HL-60/S4 treated with phorbol 12-myristate 13-acetate at 8.2 ng/mL for 4 days and 3 days (cell line): Measurements from ENCODE around the gene RNASE8.

ENCODE experiments used
- in situ Hi-C: fragments of 300-500 bp; cut with MboI; formaldehyde crosslinking; loops from 2 replicates; pipeline ENCODE4 v1.15.0; 2022; ENCODE audit warnings: low sequenced_read_pairs

Gene RNASE8

DNA sequence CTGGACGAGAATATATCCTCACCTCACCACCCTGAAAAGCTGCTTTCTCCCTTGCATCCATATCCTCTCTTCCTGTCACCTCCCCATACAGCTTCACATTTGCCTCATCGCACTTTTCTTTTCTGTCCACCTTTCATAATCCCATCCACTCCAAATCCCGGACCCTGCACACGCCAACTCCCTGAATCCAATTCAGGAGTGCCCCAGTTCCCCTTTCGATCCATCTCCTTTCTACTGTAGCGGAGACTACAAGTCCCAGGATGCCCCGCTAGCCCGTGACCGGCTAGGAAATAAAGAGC lies 45.7 kb downstream of the RNASE8 start:
- in situ Hi-C loops: loop anchor here (5.0 kb wide), 1 partner anchor 91 kb away; no protein-coding TSS in a partner anchor

DNA sequence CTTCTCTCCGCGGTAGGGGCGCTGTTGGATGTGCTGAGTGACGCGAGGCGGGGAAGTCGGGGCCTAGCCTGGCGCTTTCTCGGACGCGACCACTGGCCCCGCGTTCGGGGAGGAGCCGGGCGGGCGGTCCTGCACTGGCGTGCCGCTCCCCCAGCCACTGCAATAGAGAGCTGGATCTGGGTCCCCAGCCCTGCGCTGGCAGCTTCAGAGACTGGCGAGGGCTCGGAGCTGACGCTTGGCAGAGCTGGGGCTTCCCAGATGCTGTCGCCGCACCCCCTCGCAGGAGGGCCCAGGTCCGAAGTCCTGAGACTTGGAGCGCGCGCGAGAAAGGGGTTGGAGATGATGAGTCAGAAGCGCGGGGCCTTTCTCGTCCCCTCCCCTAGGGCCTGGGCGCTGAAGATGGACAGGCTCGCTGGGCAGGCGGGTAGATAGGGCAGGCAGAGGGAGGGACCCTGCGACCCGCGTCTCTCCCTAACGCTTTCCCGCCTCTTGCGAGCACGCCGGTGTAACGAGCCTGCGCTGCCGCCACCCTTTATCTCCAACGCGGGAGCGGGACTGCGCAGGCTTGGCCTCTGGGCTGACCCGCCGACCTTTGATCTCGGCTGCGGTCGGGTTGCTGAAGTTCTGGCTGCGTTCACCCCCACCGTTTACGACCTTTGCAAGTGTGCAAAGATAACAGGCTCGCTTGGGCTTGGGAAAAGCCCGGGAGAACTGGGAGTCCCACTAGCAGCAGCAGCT lies 46.3 kb downstream of the RNASE8 start:
- in situ Hi-C loops: loop anchor here (5.0 kb wide), 1 partner anchor 92 kb away; no protein-coding TSS in a partner anchor

DNA sequence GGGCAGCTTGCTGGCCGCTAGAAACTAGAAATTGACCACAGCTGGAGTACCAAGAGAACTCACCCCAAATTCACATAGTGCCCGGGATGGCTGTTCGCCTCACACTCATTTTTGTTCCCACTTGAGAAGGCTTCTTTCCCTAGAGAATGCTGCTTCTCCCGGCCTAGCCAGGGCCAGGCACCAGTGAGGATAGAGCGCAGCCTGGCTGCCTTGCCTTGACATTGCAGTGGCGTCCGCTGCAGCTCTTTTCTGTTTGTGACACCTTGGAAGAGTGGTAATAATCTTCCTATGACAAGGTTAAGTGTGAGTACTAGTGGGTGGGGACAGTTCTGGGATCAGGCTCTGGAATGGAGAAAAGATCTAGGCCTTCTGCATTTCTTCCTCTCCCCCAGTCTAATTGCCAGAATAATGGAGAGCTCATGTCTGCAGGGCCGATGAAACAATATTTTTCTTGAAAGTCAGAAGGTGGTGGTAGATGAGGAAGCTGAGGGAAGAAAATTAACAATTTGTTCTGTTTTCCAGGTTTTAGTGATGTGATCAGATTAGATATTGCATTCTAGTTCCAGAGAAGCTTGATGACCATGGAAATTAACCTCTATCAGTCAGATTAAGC lies 46.9 kb downstream of the RNASE8 start:
- in situ Hi-C loops: loop anchor here (5.0 kb wide), 1 partner anchor 92 kb away; no protein-coding TSS in a partner anchor

DNA sequence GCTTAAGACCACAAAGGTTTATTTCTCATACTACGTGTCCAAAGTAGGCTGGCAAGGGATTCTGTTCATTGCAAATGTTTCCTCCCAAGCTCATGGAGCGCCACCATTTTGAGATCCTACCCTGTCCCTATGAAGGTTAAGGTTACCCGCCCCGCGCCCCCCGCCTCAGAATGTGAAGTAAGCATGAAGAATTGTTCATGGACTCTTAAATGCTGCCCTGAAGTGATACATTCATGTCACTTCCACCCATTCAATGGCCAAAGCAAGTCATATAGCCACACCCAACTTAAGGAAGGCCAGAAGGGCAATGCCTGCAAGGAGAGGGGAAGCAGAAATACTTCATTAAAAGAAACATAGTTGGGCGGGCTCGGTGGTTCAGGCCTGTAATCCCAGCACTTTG lies 47.5 kb downstream of the RNASE8 start:
- in situ Hi-C loops: no loop called here

DNA sequence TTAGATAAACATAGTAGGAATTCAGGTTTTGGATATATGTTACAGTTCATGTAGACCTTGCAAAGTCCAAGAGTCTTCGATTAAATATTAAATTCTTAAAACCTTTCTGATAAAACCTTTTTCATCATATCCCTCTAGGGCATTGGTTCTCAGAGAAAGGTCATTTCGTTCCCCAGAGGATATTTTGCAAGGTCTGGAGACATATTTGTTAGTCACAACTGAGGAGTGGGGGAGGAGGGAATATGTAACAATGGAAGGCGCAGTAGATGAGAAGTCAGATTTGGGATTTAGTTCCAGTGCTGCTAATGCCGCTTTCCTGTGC lies 48.5 kb downstream of the RNASE8 start:
- in situ Hi-C loops: no loop called here

DNA sequence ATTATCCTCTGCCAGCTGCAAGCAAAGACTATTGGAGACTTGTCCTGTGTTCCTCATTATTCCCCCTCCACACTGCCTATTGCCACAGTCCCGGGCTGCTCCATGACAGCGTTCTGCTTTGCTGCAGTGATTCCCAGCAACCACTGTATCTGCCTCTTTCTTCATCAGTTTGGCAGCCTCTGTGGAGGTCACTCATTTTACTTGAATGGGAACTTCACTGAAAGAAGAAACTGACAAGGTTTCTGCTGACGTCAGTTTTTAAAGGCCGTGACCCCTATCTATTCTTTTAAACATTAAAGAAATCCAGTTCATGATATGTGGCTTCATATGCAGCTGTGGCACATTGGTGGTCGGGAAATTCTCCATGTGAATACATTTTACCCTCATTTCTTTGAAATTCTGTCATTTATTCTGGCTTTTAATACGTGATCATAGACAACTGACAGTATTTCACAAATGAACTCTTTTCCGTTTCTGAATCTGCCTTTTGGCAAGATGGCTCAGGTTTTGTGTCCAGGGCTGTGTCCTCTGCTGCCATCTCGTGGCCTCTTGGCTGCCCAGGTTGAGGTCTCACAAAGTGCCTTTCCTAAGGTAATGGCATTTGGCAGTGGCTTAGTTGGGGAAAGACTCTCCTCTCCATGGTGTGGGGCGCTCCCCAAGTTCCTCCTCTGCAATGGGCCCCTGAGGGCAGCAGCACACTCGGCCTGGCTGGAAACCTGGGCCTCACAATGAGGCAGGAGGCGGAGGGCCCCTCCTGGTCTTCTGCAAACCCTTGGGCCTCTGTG lies 49.1 kb downstream of the RNASE8 start:
- in situ Hi-C loops: no loop called here

DNA sequence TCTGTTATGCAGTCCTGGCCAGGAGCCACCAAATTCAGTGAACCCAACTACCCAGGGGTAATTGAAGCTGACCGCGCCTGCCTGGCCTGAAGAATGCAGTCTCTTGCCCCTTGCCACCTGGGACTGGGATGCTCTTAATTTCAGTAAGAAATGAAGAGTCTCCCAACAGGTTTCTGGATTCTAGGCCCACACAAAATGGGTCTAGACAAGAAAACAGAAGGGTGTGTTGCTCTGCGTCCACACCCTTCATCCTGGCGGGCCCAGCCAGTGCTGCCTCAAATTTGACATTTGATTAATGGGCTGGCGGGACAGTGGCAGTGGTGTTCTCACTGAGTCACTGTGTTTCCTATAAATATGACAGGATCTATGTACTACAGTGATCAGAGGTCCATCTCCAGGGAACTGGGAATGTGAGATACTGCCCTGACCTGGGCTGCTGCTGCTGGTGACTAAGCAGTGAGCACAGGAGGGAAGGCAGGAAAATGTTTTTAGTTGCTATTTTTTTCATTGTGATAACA lies 49.7 kb downstream of the RNASE8 start:
- in situ Hi-C loops: no loop called here
